HG03469 (cell line): ENCODE measurements around the gene ELMO2.
A peak's percentile ranks its signal among the peaks of the same experiment; 100 is the strongest.

Source experiments
- ATAC-seq: cut with Tn5 transposase; IDR thresholded peaks from one replicate; pipeline ENCODE4 v1.9.1; 2021; ENCODE audit warnings: mild to moderate bottlenecking, moderate library complexity, moderate number of reproducible peaks; ENCODE audit not compliant: unreplicated experiment

The ELMO2 gene

GRCh38 chr20:46406200-46406985, at the start of gene ELMO2:
TSS of gene ELMO2 (minus strand) at chr20:46406615. CDS start at chr20:46394482, 12,133 bp downstream.
- ATAC-seq = peak; percentile 58

- ATAC-seq = no peak
Observed at GRCh38 chr20:46455729-46456128, 49.3 kb upstream of the ELMO2 start.

GRCh38 chr20:46446851-46447250, 40.4 kb upstream of the ELMO2 start:
- ATAC-seq = no peak

GRCh38 chr20:46439837-46440236, 33.4 kb upstream of the ELMO2 start:
- ATAC-seq = no peak

- no peak for ATAC-seq
Observed at GRCh38 chr20:46438156-46438750, 31.8 kb upstream of the ELMO2 start.

GRCh38 chr20:46435146-46435545, 28.7 kb upstream of the ELMO2 start:
- no peak for ATAC-seq

- ATAC-seq = no peak
Observed at GRCh38 chr20:46434597-46434996, 28.2 kb upstream of the ELMO2 start.

GRCh38 chr20:46433051-46433450, 26.6 kb upstream of the ELMO2 start:
- no peak for ATAC-seq

GRCh38 chr20:46430921-46431712, 24.7 kb upstream of the ELMO2 start:
- no peak for ATAC-seq

GRCh38 chr20:46427384-46427783, 21.0 kb upstream of the ELMO2 start:
- ATAC-seq = no peak

- no peak for ATAC-seq
Observed at GRCh38 chr20:46423882-46424482, 17.6 kb upstream of the ELMO2 start.

- no peak for ATAC-seq
Observed at GRCh38 chr20:46423342-46423741, 16.9 kb upstream of the ELMO2 start.

- no peak for ATAC-seq
Observed at GRCh38 chr20:46420878-46421277, 14.5 kb upstream of the ELMO2 start.

- no peak for ATAC-seq
Observed at GRCh38 chr20:46419882-46420281, 13.5 kb upstream of the ELMO2 start.

GRCh38 chr20:46416839-46417238, 10.4 kb upstream of the ELMO2 start:
- no peak for ATAC-seq

- no peak for ATAC-seq
Observed at GRCh38 chr20:46416421-46416820, 10.0 kb upstream of the ELMO2 start.

GRCh38 chr20:46415773-46416172, 9.4 kb upstream of the ELMO2 start:
- no peak for ATAC-seq

GRCh38 chr20:46414608-46415007, 8.2 kb upstream of the ELMO2 start:
- no peak for ATAC-seq

- ATAC-seq = no peak
Observed at GRCh38 chr20:46411637-46412036, 5.2 kb upstream of the ELMO2 start.

- ATAC-seq = no peak
Observed at GRCh38 chr20:46408281-46408731, 1.9 kb upstream of the ELMO2 start.

GRCh38 chr20:46407671-46407996, 1.2 kb upstream of the ELMO2 start:
- no peak for ATAC-seq
